ENCODE data around the gene FRRS1L.

GRCh38 chr9:109176386-109176785 lies 9.3 kb upstream of the FRRS1L start:
- TF ChIP-seq CTCF (IDR thresholded peaks at IDR 0.05) (no peak), POLR2A (IDR thresholded peaks at IDR 0.05) (no peak)

Measured in ovary (tissue), 3 donors.